HG03066 (cell line): ENCODE measurements around the gene MRPL54.

ENCODE experiments used
- ATAC-seq: cut with Tn5 transposase; IDR thresholded peaks from one replicate; pipeline ENCODE4 v1.9.1; 2021; ENCODE audit warnings: low read depth; ENCODE audit not compliant: unreplicated experiment

MRPL54 gene

GRCh38 chr19:3767050-3767449, 4.6 kb downstream of the MRPL54 start:
- no peak for ATAC-seq

GRCh38 chr19:3768015-3768747, 5.7 kb downstream of the MRPL54 start:
- no peak for ATAC-seq

GRCh38 chr19:3768748-3769099, 6.2 kb downstream of the MRPL54 start:
- ATAC-seq: no peak

GRCh38 chr19:3769494-3769893, 7.0 kb downstream of the MRPL54 start:
- no peak for ATAC-seq

- ATAC-seq: no peak
Measured at GRCh38 chr19:3770136-3770999, 7.9 kb downstream of the MRPL54 start.

- no peak for ATAC-seq
Measured at GRCh38 chr19:3771000-3771905, 8.8 kb downstream of the MRPL54 start.

GRCh38 chr19:3771906-3772455, 9.5 kb downstream of the MRPL54 start, which contains the start of gene RAX2:
Gene RAX2, minus strand, starts transcription at chr19:3772228. Its CDS starts 486 bp downstream, at chr19:3771742.
- no peak for ATAC-seq

GRCh38 chr19:3773814-3774515, 11.5 kb downstream of the MRPL54 start:
- ATAC-seq: no peak

- ATAC-seq: no peak
Measured at GRCh38 chr19:3774621-3775373, 12.3 kb downstream of the MRPL54 start.

- ATAC-seq: no peak
Measured at GRCh38 chr19:3775374-3775711, 12.9 kb downstream of the MRPL54 start.

- ATAC-seq: no peak
Measured at GRCh38 chr19:3775831-3776230, 13.3 kb downstream of the MRPL54 start.

GRCh38 chr19:3776479-3777040, 14.1 kb downstream of the MRPL54 start:
- ATAC-seq: no peak

GRCh38 chr19:3778104-3778867, 15.8 kb downstream of the MRPL54 start:
- no peak for ATAC-seq

GRCh38 chr19:3778899-3779723, 16.6 kb downstream of the MRPL54 start:
- no peak for ATAC-seq

GRCh38 chr19:3780786-3781304, 18.4 kb downstream of the MRPL54 start:
- no peak for ATAC-seq

- no peak for ATAC-seq
Measured at GRCh38 chr19:3781603-3782002, 19.1 kb downstream of the MRPL54 start.

- no peak for ATAC-seq
Measured at GRCh38 chr19:3782330-3782729, 19.8 kb downstream of the MRPL54 start.
